ENCODE measurements around the gene PPP4R3C.
"Not testable (repeated sequence)": the region's sequence is repeated elsewhere in the genome, so short reads cannot be mapped to it uniquely, and the experiment has no call there.

The PPP4R3C gene

GRCh38 chrX:27463187-27463586 lies at the start of gene PPP4R3C:
Gene PPP4R3C, minus strand, starts transcription at chrX:27463341. Its CDS starts 45 bp downstream, at chrX:27463296.
- no peak for DNase-seq (ENCODE audit: low read depth in 2 of 2)

- no peak for DNase-seq (ENCODE audit: low read depth in 2 of 2)
Measured at GRCh38 chrX:27491397-27491796, 28.3 kb upstream of the PPP4R3C start.

GRCh38 chrX:27466051-27466450 lies 2.9 kb upstream of the PPP4R3C start:
- DNase-seq (ENCODE audit: low read depth in 2 of 2) = no peak

GRCh38 chrX:27465036-27465435 lies 1.9 kb upstream of the PPP4R3C start:
- DNase-seq (ENCODE audit: low read depth in 2 of 2) = no peak

- not testable (repeated sequence) for DNase-seq (ENCODE audit: low read depth in 2 of 2)
Measured at GRCh38 chrX:27459129-27459528, 4.0 kb downstream of the PPP4R3C start.

- DNase-seq (ENCODE audit: low read depth in 2 of 2) = not testable (repeated sequence)
Measured at GRCh38 chrX:27458544-27458943, 4.6 kb downstream of the PPP4R3C start.

- no peak for DNase-seq (ENCODE audit: low read depth in 2 of 2)
Measured at GRCh38 chrX:27451324-27451723, 11.8 kb downstream of the PPP4R3C start.

GRCh38 chrX:27446423-27446822 lies 16.7 kb downstream of the PPP4R3C start:
- no peak for DNase-seq (ENCODE audit: low read depth in 2 of 2)

GRCh38 chrX:27445438-27445837 lies 17.7 kb downstream of the PPP4R3C start:
- no peak for DNase-seq (ENCODE audit: low read depth in 2 of 2)

- no peak for DNase-seq (ENCODE audit: low read depth in 2 of 2)
Measured at GRCh38 chrX:27444093-27444908, 18.8 kb downstream of the PPP4R3C start.

GRCh38 chrX:27442392-27442791 lies 20.7 kb downstream of the PPP4R3C start:
- DNase-seq (ENCODE audit: low read depth in 2 of 2) = not testable (repeated sequence)

GRCh38 chrX:27439771-27440170 lies 23.4 kb downstream of the PPP4R3C start:
- DNase-seq (ENCODE audit: low read depth in 2 of 2) = no peak

GRCh38 chrX:27438937-27439336 lies 24.2 kb downstream of the PPP4R3C start:
- no peak for DNase-seq (ENCODE audit: low read depth in 2 of 2)

- DNase-seq (ENCODE audit: low read depth in 2 of 2) = no peak
Measured at GRCh38 chrX:27435031-27435430, 28.1 kb downstream of the PPP4R3C start.
